OCI-LY3 (cell line): Measurements from ENCODE around the gene VKORC1.

Experiments
- EZH2phosphoT487 ChIP-seq: fragments of 200-600 bp; shearing (Covaris generic); IDR thresholded peaks from 2 replicates; pipeline ENCODE4 v1.6.1; 2018; ENCODE audit warnings: antibody characterized with exemption, mixed run types, low read depth
- TF ChIP-seq, protein P1 (sequence below): fragments of 200-600, 300-600 bp; sonication (generic); IDR thresholded peaks from 2 replicates; pipeline ENCODE4 v1.5.1; 2014; ENCODE audit warnings: antibody characterized with exemption, low read length, low read depth

DNA sequence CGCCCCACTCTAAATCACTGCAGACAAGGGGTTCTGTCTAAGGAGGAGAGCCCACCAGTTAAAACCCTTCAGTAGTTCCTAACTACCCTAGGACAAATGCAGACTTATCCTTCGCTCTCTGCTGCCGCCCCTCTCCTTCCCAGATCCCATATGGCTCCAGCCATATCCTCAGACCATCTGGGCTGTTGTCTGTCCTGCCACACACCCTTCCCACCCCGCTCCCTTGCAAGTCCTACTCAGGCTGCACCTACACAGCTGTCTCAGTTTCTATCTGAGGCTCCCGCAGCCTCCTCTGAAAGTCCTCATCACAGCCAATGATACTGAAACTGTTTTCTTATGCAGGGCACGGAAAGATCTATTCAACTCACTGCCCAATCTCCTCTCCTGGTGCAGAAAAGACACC is 12.9 kb upstream of the VKORC1 start:
- TF ChIP-seq, protein P1, sequence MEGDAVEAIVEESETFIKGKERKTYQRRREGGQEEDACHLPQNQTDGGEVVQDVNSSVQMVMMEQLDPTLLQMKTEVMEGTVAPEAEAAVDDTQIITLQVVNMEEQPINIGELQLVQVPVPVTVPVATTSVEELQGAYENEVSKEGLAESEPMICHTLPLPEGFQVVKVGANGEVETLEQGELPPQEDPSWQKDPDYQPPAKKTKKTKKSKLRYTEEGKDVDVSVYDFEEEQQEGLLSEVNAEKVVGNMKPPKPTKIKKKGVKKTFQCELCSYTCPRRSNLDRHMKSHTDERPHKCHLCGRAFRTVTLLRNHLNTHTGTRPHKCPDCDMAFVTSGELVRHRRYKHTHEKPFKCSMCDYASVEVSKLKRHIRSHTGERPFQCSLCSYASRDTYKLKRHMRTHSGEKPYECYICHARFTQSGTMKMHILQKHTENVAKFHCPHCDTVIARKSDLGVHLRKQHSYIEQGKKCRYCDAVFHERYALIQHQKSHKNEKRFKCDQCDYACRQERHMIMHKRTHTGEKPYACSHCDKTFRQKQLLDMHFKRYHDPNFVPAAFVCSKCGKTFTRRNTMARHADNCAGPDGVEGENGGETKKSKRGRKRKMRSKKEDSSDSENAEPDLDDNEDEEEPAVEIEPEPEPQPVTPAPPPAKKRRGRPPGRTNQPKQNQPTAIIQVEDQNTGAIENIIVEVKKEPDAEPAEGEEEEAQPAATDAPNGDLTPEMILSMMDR = no peak
- TF ChIP-seq EZH2phosphoT487 = no peak
